Lung (tissue), 12 donors: ENCODE data around the gene DCP1B. TPM values are rescaled to one million over a fixed set of nuclear protein-coding genes. Genes with fewer than 3 reads are reported as not detected.

Experiments
- ATAC-seq: fragments of 200-7000 bp; cut with Tn5 transposase; one replicate; pipeline ENCODE4 v1.9.1; 2020; ENCODE audit warnings: moderate number of reproducible peaks; ENCODE audit not compliant: insufficient read depth, low FRiP score
- DNase-seq, 3 donors: peaks; one replicate each; pipeline ENCODE4 v3.0.0-alpha.2; 2013 to 2017
- H3K27ac ChIP-seq, 2 donors: one replicate each; pipeline ENCODE4 v1.5.1; 2013; ENCODE audit warnings: mild to moderate bottlenecking in 2 of 2, moderate library complexity in 2 of 2, control low read depth in 1 of 2, inconsistent platforms in 1 of 2, low read depth in 1 of 2, low read length in 1 of 2
- H3K27me3 ChIP-seq, 3 donors: one replicate each; pipeline ENCODE4 v1.5.1; 2013; ENCODE audit warnings: low read length in 2 of 3; ENCODE audit not compliant: control insufficient read depth in 3 of 3, insufficient read depth in 3 of 3
- H3K36me3 ChIP-seq, 4 donors: one replicate each; pipeline ENCODE4 v1.5.1; 2013; ENCODE audit warnings: low read length in 4 of 4, mild to moderate bottlenecking in 1 of 4, moderate library complexity in 1 of 4; ENCODE audit not compliant: control insufficient read depth in 4 of 4, insufficient read depth in 4 of 4
- H3K4me1 ChIP-seq, 5 donors: one replicate each; pipeline ENCODE4 v1.5.1; 2013; ENCODE audit warnings: low read length in 5 of 5, mild to moderate bottlenecking in 2 of 5, moderate library complexity in 1 of 5; ENCODE audit not compliant: control insufficient read depth in 5 of 5, insufficient read depth in 5 of 5
- H3K4me3 ChIP-seq: one replicate; pipeline ENCODE4 v1.5.1; 2013; ENCODE audit warnings: mild to moderate bottlenecking, control low read depth, moderate library complexity
- H3K9ac ChIP-seq, 2 donors: one replicate each; pipeline ENCODE4 v1.5.1; 2013; ENCODE audit warnings: low read length in 2 of 2, control low read depth in 1 of 2; ENCODE audit not compliant: insufficient read depth in 1 of 2
- H3K9me3 ChIP-seq, 4 donors: one replicate each; pipeline ENCODE4 v1.5.1; 2013; ENCODE audit warnings: low read length in 3 of 4, mild to moderate bottlenecking in 1 of 4, moderate library complexity in 1 of 4; ENCODE audit not compliant: control insufficient read depth in 4 of 4, insufficient read depth in 3 of 4
- CTCF ChIP-seq: IDR thresholded peaks from 2 replicates; pipeline ENCODE4 v1.5.1; 2012; ENCODE audit warnings: mild to moderate bottlenecking; ENCODE audit errors: control extremely low read depth, extremely low read depth
- WGBS, 2 donors: extraction: QIAGEN DNeasy Blood & Tissue Kit; methylation state at CpG; one replicate each; pipeline ENCODE4 v1.1.7; 2013; 5-methylcytosine and 5-hydroxymethylcytosine counted together
- polyA plus RNA-seq, 2 donors: library from polyadenylated mRNA; stranded (reverse); fragments of 200-250 nt; gene quantifications; one replicate each; pipeline ENCODE4 v1.2.1, GENCODE V29; 2013
- total RNA-seq, 2 donors: library from RNA; depleted of rRNA in 1 of 2; stranded (reverse); fragments of >200 nt in 1 of 2; gene quantifications; one replicate each; pipeline ENCODE4 v1.2.1, GENCODE V29; 2014 to 2021
- donor health status: control.
- donor health status: control.
- donor health status: Bipolar disorder and iron deficiency.
- donor health status: healthy.
- donor health status: DM: yes; HTN: yes; CAD: no.

DCP1B gene
- total and polyA plus RNA-seq, 4 donors = 4.2 to 13.2 (median 8.7) TPM

- no peak overlapping the region for H3K27ac ChIP-seq
- H3K36me3 ChIP-seq = no peaks in the 10 kb centered on the region
- no peak overlapping the region for H3K4me3 ChIP-seq
- H3K9me3 ChIP-seq = no peaks in the 10 kb centered on the region
- peaks cover 0 to 20% (median 5%) of the 10 kb centered on the region in 5 donors for H3K4me1 ChIP-seq
- ATAC-seq = no peak
- H3K27me3 ChIP-seq = peaks cover 0 to 3% (median 0%) of the 10 kb centered on the region in 3 donors
- peak in 1 of 3 donors; percentile 9 for DNase-seq
- H3K9ac ChIP-seq = no peak overlapping the region
- WGBS, 2 donors = 88 to 92% methylated on average over 5 of the region's 5 CpGs
- TF ChIP-seq CTCF = no peak
Measured at GRCh38 chr12:1919284-1919683, 85.0 kb downstream of the DCP1B start.

GRCh38 chr12:1918884-1919236 is 85.4 kb downstream of the DCP1B start:
- TF ChIP-seq CTCF = no peak
- Histone ChIP-seq H3K4me3 (no peak overlapping the region), H3K9me3 (no peaks in the 10 kb centered on the region), H3K27ac (no peak overlapping the region), H3K27me3 (peaks cover 0 to 3% (median 0%) of the 10 kb centered on the region in 3 donors), H3K36me3 (no peaks in the 10 kb centered on the region), H3K4me1 (peaks cover 0 to 20% (median 5%) of the 10 kb centered on the region in 5 donors), H3K9ac (no peak overlapping the region)
- no peak for ATAC-seq
- peak in 1 of 3 donors; percentile 3 for DNase-seq
- WGBS, 2 donors = 84 to 87% methylated on average over 6 of the region's 6 CpGs

- no peak for TF ChIP-seq CTCF
- Histone ChIP-seq H3K9me3 (no peaks in the 10 kb centered on the region), H3K27ac (peak within 1 kb of the TSS in 1 of 2 donors; percentile 33), H3K36me3 (no peaks in the 10 kb centered on the region), H3K4me1 (peaks cover 0 to 20% (median 5%) of the 10 kb centered on the region in 5 donors), H3K9ac (no peak within 1 kb of the TSS), H3K27me3 (peaks cover 0 to 3% (median 0%) of the 10 kb centered on the region in 3 donors), H3K4me3 (peak within 1 kb of the TSS; percentile 7)
- WGBS, 2 donors = 38 to 60% methylated on average over 18 of the region's 18 CpGs
- no peak for ATAC-seq
- peak in 1 of 3 donors; percentile 11 for DNase-seq
Measured at GRCh38 chr12:1918081-1918883, 86.0 kb downstream of the DCP1B start, which contains the start of gene CACNA2D4. TSS of gene CACNA2D4 (minus strand) at chr12:1918652. CDS start at chr12:1918473, 179 bp downstream.
